ENCODE measurements around the gene TMBIM6.
"Not testable (repeated sequence)": the region's sequence is repeated elsewhere in the genome, so short reads cannot be mapped to it uniquely, and the experiment has no call there.

TMBIM6 gene, protein sequence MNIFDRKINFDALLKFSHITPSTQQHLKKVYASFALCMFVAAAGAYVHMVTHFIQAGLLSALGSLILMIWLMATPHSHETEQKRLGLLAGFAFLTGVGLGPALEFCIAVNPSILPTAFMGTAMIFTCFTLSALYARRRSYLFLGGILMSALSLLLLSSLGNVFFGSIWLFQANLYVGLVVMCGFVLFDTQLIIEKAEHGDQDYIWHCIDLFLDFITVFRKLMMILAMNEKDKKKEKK

DNA sequence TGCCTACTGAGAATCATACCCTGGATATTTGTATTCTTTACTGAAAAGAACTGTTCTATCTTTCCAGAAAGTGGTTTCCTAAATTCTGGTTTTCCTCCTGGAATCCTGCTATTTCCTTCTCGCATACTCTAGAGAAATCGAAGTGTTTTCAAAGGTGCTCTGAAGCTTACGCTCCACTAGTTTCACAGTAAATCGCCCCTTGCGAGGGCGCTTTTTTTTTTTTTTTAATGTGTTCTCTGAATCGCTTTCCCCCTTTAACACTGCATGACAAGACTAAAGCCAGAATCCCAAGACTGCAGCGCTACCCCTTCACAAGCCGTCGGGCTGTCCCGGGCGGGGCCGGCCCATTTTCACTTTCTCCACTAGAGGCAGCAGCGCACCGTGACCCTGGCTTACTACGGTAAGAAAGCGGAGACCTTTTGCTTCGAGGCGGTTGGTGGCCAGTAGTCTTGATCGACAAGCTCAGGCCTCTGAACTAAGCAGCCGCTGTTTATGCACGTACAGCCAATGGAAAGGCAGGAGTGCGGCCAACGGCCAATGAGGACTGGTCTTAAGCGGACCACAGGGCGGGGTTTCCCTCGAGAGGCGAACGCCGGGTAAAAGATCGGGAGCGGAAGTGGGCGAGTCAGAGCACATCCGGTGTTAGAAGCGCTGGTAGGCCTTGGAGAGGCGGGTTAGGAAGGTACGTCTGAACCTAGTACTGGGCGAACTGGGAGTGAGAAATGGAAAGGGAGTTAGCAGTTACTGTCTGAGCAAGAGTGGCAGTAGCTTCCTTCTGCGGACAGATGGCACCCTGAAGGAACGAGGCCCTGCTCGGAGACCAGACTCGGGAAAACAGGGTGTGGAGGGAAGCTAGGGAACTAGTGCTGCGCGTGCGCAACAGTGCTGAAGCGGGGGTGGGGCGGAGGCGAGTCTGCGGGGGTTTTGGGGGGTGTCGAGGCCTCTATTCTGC is at the start of gene TMBIM6:
Gene TMBIM6 (plus strand): TSS at position 628 of the 952 bp plus-strand sequence. CDS start 10,937 bp downstream, outside the sequence.
- DNase-seq (ENCODE audit: low read depth in 2 of 2): peak; percentile 98 to 100

DNA sequence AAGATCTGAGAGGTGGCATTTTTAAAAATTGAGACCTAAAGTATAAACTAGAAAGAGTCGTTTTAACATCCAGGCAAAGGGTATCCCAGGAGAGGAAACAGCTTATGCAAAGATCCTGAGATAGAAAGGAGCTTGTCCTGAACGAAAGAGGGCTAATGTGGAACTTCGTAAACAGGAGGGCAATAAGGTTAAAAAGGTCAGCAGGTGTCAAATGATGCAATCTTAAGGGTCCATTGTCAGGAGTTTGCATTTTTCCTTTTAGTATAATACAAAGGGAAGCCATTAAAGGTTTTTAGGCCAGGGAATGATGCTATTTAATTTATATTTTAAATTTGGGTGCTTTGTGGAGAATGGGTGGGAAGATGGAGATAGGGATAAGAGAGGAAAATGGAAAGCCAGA is 48.5 kb upstream of the TMBIM6 start:
- no peak for DNase-seq (ENCODE audit: low read depth in 2 of 2)

DNA sequence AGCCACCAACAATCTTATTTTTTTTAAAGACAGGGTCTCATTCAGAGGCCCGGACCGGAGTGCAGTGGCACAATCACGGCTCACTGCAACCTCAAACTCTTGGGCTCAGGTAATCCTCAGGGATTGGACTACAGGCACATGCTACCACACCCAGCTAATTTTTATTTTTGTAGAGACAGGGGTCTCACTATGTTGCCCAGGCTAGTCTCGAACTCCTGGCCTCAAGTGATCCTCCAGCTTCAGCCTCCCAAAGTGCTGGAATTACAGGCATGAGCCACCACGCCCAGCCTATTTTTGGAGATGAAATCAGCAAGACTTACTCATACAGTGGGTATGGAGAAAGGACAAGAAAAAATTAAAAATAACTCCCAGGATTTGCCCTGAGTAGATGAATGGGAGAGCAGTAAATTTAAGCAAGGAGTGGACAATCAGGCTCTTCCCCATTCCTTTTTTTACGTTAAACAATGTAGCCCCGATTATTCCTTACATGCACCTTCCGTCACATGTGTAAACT is 47.4 kb upstream of the TMBIM6 start:
- no peak for DNase-seq (ENCODE audit: low read depth in 2 of 2)

DNA sequence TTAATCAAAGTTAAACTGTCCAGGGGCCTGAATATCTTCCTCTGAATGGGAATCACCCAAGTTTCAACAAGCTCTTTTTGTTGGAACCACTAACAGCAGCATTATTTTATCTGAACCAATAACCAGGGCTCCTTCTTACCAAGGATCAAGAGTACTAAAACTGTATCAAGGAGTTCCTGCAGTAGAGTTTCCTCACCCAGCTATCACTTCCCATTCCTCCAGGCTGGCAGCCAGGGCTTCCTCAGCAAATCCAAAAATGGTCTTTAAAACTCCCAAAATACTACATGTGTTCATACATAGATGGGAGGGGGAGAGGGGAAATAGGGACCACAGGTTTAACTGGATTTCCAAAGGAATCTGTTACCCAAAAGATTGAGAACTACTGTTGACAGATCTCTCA is 44.6 kb upstream of the TMBIM6 start:
- no peak for DNase-seq (ENCODE audit: low read depth in 2 of 2)

DNA sequence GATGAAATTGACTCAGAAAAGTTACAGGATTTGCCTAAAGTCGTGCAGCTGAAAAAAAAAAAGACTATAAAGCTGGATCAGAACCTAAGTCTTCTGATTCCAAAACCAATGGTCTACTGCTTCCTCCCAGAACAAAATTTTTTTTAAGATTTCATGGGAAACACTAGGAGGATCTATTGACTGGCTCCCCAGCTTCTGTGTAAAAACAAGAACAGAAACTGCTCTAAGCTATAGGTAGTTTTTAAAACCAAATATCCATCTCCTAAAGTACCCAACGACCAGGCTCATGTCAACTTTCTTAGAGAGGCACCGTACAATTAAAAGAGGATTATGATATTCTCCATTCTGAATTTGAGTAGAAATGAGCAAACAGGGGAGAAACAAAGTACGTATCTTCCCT is 43.5 kb upstream of the TMBIM6 start:
- DNase-seq (ENCODE audit: low read depth in 2 of 2): no peak

DNA sequence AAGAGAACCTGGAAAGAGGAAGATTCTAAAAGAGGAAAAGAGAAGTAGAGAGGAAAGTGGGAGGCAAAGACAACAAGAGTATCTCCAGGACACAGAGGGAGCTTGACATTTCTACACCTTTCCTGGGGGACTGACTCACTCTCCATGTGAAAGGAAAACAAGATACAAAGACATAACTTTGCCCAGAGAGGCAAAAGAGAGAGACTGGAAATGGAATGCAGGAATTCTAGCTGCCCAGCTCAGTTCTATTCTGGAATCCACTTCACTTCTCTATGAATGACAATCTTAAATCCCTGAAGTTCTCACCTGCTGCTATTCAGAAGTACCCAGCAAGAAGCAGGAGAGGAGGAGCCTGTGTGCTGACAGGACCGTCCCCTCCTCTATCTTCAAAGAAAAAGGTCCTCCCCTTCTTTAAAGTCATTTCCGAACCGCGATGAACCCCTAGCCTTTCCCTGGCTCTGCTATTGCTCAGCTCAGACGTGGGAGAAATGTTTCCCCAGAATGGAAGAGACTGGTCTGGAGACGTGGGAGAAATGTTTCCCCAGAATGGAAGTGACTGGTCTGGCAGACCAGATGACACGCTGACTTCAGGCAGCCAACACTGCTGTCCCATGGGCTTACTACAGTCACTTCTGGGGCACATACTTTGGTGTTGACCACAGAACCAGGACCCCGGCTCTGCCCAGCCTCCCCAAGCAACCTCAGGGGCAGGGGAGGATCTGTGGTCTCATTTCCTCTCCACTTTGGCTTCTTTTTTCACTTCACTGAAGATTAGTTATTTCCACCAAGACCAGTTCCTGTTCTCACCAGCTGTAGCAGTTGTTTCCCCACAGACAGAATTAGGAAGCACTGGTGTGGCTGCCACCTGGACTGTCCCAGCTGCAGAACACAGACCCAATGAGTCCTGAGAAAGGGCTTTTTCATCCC is 42.5 kb upstream of the TMBIM6 start:
- peak in 1 of 2 donors; percentile 36 for DNase-seq (ENCODE audit: low read depth in 2 of 2)

DNA sequence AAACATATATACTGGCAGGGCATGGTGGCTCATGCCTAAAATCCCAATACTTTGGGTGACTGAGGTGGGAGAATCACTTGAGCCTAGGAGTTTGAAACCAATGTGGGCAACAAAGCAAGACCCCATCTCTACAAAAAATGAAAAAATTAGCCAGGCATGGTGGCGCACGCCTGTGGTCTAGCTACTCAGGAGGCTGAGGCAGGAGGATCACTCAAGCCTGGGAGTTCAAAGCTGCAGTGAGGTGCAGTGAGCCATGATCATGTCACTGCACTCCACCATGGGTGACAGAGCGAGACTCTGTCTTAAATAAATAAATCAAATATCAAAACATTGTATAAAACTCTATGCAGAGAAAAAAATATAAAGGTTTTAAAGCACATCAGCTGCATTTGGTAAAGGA is 39.3 kb upstream of the TMBIM6 start:
- no peak for DNase-seq (ENCODE audit: low read depth in 2 of 2)

DNA sequence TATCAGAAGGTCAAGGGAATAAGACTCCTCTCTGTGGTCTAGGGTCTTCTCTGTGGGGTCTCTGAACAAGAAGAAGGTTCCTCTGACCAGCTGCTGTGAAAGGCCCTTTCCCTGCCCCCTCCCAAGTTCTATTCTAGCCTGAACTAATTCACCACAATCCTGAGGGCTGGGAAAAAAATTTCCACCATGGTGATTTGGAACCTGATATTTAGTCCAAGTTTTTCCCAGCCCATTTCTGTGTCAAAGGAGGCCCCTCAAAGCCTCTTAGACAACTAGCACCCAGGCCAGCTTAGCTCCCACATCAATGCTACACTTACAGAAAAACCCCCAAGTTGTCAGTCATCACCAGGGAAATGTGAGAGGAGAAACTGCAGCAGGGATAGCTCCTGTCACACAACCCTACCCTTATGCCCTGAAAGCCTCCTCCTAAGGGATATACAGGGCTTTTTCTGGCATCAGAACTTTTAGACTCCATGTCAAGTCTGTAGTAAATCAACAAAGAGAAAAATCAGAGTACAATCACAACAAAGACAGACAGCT is 38.6 kb upstream of the TMBIM6 start:
- DNase-seq (ENCODE audit: low read depth in 2 of 2): no peak

DNA sequence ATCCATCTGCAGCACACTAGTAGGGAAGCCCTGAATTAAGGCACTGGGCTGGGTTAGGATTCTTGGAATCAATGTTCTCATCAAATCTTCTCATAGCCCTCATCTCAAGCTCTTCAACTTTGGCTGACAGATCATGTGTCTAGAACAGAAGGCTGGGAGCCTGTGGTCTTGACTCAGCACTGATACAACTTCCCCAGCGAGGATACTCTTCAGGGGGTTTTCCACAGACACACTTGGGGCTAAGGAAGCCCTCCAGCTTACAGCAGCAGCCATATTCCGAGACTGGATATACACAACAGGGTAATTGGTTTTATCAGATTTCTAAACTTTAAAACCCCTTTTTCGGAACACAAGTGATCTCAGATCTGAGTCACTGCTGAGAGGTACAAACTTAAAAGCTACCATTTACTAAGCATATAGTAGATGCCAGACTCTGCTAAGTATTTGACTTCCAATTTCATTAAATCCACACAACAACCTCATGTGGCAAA is 37.7 kb upstream of the TMBIM6 start:
- peak; percentile 42 to 45 for DNase-seq (ENCODE audit: low read depth in 2 of 2)

DNA sequence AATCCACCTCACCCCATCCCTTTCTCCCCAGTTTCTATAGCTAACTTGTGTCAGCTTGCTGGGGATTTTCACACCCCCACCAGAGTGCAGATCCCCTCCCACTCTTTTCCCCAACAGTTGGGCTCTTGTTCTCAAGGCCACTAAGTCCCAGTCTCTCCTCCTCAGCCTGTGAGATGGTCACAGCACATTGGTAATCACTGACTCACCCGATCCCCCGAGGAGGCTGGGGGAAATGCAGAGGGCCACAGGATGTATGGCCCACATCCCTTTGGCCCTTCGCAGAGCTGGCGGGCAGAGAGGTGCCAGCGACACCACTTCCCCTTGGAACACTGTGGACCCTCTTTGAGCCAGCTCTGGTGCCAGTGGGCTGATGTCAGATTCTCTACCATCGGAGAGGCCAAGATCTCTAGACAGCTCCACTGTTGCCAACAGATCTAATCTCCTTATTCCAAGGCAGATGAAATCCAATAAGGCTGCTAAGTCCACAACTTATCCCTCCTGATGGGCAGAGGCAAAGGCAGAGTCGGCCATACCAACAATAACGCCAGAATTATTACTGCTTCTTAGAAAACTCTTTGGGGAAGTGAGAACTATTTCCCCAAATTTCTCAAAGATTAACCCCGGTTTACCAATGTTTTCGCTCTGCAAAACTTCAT is 35.8 kb upstream of the TMBIM6 start:
- DNase-seq (ENCODE audit: low read depth in 2 of 2): no peak

DNA sequence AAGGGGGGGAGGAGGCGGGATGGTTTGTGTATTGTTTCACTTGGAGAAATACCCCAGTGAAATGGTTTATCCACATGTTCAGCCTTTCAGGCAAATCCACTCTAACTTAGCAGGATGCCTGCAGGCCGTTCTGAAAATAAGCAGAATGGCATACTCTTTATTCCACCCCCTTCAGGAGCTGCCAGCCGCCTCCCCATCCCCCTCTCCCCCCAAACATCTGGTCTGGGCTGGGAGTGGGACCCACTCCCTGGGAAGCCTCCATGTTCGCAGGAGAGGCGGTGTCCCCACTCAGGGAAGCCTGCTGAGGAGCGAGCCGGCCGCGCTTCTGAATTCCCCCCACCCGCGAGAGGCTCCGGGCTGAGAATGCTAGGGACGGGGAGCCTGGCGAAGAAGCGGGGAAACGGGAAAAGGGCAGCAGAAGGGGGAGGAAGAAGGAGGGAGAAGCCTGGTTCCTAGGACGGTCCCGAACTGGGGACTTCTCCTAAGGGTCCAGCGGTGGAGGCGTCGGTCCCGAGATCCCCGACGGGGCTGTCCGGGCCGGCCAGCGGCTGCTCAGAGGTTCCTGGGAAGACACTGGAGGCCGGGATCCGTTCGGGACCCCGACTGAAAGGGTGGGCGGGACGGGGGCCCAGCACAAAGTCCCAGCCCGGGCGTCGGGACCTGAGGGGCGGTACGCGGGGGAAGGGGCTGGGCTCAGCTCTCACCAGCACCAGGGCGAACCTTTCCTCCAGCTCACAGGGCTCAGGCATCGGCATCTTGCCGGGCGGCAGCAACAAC is 34.8 kb upstream of the TMBIM6 start:
- DNase-seq (ENCODE audit: low read depth in 2 of 2): no peak

DNA sequence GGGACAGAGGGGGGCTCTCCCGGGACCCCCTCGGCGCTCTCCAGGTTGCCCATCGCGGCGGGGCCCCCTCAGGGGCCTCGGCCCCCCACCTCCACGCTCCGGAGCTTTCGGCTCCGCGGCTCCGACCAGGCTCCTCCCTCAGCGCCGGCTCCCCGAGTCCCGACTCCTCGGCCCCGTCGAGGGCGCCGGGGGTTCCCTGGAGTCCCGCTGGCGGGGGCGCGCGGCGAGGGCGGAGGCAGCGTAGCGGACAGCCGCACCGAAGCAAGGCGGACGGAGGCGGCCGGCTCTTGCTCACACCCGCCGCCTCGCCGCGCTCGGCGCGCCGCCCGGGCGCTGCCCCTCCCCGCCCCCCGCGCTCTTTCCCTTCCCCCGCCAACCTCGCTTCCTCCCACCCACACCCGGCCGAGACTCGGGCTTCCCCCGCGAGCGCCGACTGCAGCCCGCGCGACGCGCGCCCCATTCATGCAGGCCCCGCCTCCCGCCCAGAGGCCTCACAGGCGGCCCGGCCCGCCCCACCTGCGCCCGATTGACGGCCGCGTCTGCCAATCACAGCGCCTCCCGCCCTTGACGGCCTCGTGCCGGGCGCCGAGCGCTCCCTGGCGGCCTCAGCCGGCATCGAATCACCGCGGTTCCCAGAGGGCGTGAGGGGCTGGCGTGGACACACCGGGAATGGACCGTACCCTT is 34.1 kb upstream of the TMBIM6 start, which contains the start of gene FMNL3:
Gene FMNL3 (minus strand): TSS at position 278 of the 684 bp plus-strand sequence. CDS start 225 bp downstream, at position 53.
- peak; percentile 96 to 99 for DNase-seq (ENCODE audit: low read depth in 2 of 2)

DNA sequence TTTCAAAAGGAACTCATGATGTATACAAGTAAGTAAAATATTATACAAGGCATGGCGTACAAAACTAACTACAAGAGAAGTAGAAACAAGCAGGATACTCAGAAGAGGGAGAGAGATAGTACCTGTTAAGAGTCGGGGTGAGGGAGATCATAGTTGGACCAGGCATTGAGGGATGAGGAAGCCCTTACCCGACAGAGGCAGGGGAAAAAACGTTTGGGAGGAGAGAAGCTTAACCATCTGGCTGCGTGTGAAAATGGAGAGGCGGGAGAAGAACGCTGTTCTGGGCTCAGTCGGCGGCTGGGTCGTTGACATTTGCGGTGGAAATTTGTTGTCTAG is 33.6 kb upstream of the TMBIM6 start:
- no peak for DNase-seq (ENCODE audit: low read depth in 2 of 2)

DNA sequence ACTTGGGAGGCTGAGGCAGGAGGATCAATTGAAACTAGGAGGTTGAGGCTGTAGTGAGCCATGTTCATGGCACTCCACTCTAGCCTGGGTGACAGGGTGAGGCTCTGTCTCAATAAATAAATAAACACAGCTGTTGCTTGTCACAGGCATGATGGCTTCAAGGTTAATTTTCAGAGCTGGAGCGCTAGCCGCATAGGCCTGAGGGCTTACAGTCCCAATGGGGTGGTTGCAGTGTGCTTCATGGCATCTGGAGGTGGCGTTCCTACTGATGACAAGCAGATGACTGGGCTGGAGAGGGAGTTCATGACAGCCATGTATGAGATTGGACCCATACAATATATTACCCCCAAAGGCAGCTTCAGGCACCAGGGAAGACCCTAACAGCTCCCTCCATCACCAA is 32.5 kb upstream of the TMBIM6 start:
- no peak for DNase-seq (ENCODE audit: low read depth in 2 of 2)

DNA sequence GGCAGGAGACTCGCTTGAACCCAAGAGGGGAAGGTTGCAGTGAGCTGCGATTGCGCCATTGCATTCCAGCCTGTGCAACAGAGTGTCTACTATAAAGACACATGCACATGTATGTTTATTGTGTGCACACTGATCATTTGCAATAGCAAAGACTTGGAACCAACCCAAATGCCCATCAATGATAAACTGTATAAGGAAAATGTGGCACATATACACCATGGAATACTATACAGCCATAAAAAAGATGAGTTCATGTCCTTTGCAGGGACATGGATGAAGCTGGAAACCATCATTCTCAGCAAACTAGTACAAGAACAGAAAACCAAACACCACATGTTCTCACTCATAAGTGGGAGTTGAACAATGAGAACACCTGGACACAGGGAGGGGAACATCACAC is 27.4 kb upstream of the TMBIM6 start:
- not testable (repeated sequence) for DNase-seq (ENCODE audit: low read depth in 2 of 2)

DNA sequence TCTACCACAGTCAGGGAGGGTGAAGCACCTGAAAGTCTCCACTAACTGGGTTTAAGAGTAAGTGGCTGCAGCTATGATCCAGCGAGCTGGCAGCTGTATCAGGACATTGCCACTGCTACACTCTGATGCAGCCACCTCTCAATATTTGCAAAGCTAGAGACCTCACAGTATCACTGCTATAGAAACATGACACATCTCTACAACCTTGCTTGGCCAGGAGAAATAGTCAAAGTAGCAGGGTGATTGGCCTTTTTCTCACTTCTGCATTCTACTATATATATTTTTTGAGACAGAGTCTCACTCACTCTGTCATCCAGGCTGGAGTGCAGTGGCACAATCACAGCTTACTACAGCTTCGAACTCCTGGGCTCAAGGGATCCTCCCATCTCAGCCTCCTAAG is 24.8 kb upstream of the TMBIM6 start:
- no peak for DNase-seq (ENCODE audit: low read depth in 2 of 2)

DNA sequence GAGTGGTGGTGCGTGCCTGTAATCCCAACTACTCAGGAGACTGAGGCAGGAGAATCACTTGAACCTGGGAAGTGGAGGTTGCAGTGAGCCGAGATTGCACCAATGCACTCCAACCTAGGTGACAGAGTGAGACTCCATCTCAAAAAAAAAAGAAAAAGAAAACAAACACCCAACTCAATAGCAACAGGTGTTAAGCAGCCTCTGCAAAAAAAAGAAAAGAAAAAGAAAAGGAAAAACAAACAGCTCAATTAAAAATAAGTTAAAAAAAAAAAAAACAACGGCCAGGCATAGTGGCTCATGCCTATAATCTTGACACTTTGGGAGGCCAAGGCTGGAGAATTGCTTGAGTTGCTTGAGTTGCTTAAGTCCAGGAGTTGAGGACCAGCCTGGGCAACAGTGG is 23.6 kb upstream of the TMBIM6 start:
- DNase-seq (ENCODE audit: low read depth in 2 of 2): not testable (repeated sequence)

DNA sequence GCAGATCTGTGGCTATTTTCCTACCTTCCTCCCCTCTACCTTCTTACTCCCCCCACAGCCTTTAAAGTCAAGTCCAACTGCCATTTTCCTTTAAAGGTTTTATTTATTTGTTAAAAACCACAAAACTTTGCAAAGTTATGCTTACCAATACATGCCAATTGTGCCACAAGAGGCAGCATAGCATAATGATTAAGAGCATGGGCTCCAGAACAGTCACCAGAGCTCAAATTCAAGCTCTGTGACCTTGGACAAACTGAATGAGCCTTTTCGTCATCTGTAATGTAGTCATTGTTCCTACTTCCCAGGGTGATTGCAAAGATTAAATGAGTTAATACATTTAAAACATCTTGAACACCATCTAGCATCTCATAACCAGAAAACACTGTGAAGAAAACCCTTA is 21.1 kb upstream of the TMBIM6 start:
- DNase-seq (ENCODE audit: low read depth in 2 of 2): no peak

DNA sequence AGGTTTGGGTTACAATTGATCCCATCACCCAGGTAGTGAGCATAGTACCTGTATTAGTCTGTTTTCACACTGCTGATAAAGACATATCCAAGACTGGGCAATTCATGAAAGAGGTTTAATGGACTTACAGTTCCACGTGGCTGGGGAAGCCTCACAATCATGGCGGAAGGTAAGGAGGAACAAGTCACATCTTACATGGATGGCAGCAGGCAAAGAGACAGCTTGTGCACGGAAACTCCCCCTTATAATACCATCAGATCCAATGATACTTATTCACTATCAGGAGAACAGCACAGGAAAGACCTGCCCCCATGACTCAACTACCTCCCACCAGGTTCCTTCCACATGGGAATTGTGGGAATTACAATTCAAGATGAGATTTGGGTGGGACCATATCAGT is 20.0 kb upstream of the TMBIM6 start:
- DNase-seq (ENCODE audit: low read depth in 2 of 2): not testable (repeated sequence)

All from stimulated activated CD4-positive, alpha-beta T cell treated with anti-CD3 and anti-CD28 coated beads, Interleukin-15, amount 100 ng/mL, for 48 hours (primary cell).